ENCODE data around the gene SERPINI2.

GRCh38 chr3:167483708-167484475, 10.1 kb upstream of the SERPINI2 start:
- TF ChIP-seq REST (tag by site-specific recombination; IDR thresholded peaks at IDR 0.05) (no peak), CTCF (tag by site-specific recombination; IDR thresholded peaks at IDR 0.05) (no peak), ZNF677 (tag by site-specific recombination; IDR thresholded peaks at IDR 0.05) (no peak), ZNF449 (tag by site-specific recombination; IDR thresholded peaks at IDR 0.05) (no peak), ZNF302 (tag by site-specific recombination; IDR thresholded peaks at IDR 0.05; ENCODE audit: low read depth) (no peak), MZF1 (tag by site-specific recombination; IDR thresholded peaks at IDR 0.05; ENCODE audit: borderline replicate concordance) (no peak), YY1 (tag by site-specific recombination; IDR thresholded peaks at IDR 0.05) (no peak), KLF10 (tag by site-specific recombination; IDR thresholded peaks at IDR 0.05) (no peak)

Measured in HEK293 (cell line).